Stimulated activated CD4-positive, alpha-beta T cell treated with anti-CD3 and anti-CD28 coated beads, Interleukin-12 subunit alpha, Interleukin-12 subunit beta, amount 100 ng/mL, for 48 hours (primary cell): ENCODE measurements around the gene ZFYVE28.

Experiments used
- DNase-seq, 3 donors: peaks; one replicate each; pipeline ENCODE4 v3.0.0-alpha.2; 2020; ENCODE audit warnings: low read depth in 2 of 3, low spot score in 1 of 3

ZFYVE28 gene

GRCh38 chr4:2412534-2412884, 5.9 kb downstream of the ZFYVE28 start:
- peak; percentile 49 to 71 (median 51) for DNase-seq

GRCh38 chr4:2411786-2412510, 6.5 kb downstream of the ZFYVE28 start:
- DNase-seq = peak in 1 of 3 donors; percentile 22

GRCh38 chr4:2409381-2409783, 9.1 kb downstream of the ZFYVE28 start:
- no peak for DNase-seq

GRCh38 chr4:2408976-2409375, 9.5 kb downstream of the ZFYVE28 start:
- DNase-seq = no peak

GRCh38 chr4:2408401-2408958, 10.0 kb downstream of the ZFYVE28 start:
- peak in 1 of 3 donors; percentile 23 for DNase-seq

GRCh38 chr4:2407991-2408342, 10.5 kb downstream of the ZFYVE28 start:
- no peak for DNase-seq

- DNase-seq = no peak
Observed at GRCh38 chr4:2406920-2407319, 11.5 kb downstream of the ZFYVE28 start.

- DNase-seq = no peak
Observed at GRCh38 chr4:2406406-2406805, 12.0 kb downstream of the ZFYVE28 start.

- DNase-seq = no peak
Observed at GRCh38 chr4:2402941-2403340, 15.5 kb downstream of the ZFYVE28 start.

- DNase-seq = no peak
Observed at GRCh38 chr4:2402048-2402842, 16.2 kb downstream of the ZFYVE28 start.

- no peak for DNase-seq
Observed at GRCh38 chr4:2401610-2401983, 16.8 kb downstream of the ZFYVE28 start.

- no peak for DNase-seq
Observed at GRCh38 chr4:2400841-2401609, 17.4 kb downstream of the ZFYVE28 start.

- no peak for DNase-seq
Observed at GRCh38 chr4:2399631-2400190, 18.7 kb downstream of the ZFYVE28 start.

GRCh38 chr4:2399216-2399615, 19.2 kb downstream of the ZFYVE28 start:
- DNase-seq = no peak

GRCh38 chr4:2397596-2398379, 20.7 kb downstream of the ZFYVE28 start:
- no peak for DNase-seq

GRCh38 chr4:2396781-2397368, 21.6 kb downstream of the ZFYVE28 start:
- DNase-seq = no peak

GRCh38 chr4:2395584-2395983, 22.9 kb downstream of the ZFYVE28 start:
- no peak for DNase-seq

GRCh38 chr4:2395038-2395437, 23.4 kb downstream of the ZFYVE28 start:
- no peak for DNase-seq

- no peak for DNase-seq
Observed at GRCh38 chr4:2394528-2394927, 23.9 kb downstream of the ZFYVE28 start.
